Ectodermal cell (in vitro differentiated cells): ENCODE results near the gene ATP6V0C.
A peak's percentile ranks its signal among the peaks of the same experiment; 100 is the strongest.
"Not testable (repeated sequence)": the region's sequence is repeated elsewhere in the genome, so short reads cannot be mapped to it uniquely, and the experiment has no call there.

Source experiments
- H3K27ac ChIP-seq: 2 replicates; pipeline ENCODE4 v1.7.0; 2013; ENCODE audit warnings: mild to moderate bottlenecking, low read depth, low read length; ENCODE audit not compliant: insufficient read depth, poor library complexity, severe bottlenecking
- H3K27me3 ChIP-seq: 2 replicates; pipeline ENCODE4 v1.7.0; 2013; ENCODE audit warnings: mild to moderate bottlenecking, low read length; ENCODE audit not compliant: insufficient read depth, control insufficient read depth, poor library complexity, severe bottlenecking
- H3K36me3 ChIP-seq: one replicate; pipeline ENCODE4 v1.7.0; 2013; ENCODE audit warnings: low read length; ENCODE audit not compliant: control insufficient read depth, insufficient read depth
- H3K4me1 ChIP-seq: one replicate; pipeline ENCODE4 v1.7.0; 2013; ENCODE audit warnings: low read length; ENCODE audit not compliant: control insufficient read depth, insufficient read depth
- H3K4me3 ChIP-seq: 2 replicates; pipeline ENCODE4 v1.7.0; 2013; ENCODE audit warnings: low read depth, low read length, control low read depth; ENCODE audit not compliant: insufficient read depth
- H3K9me3 ChIP-seq: 2 replicates; pipeline ENCODE4 v1.7.0; 2013; ENCODE audit warnings: mild to moderate bottlenecking, low read length, moderate library complexity; ENCODE audit not compliant: control insufficient read depth
- whole genome bisulfite sequencing, 2 experiments: methylation state at CpG; one replicate each; pipeline ENCODE4 v1.1.7; 2013; ENCODE audit warnings: missing lambda C conversion rate in 2 of 2; 5-methylcytosine and 5-hydroxymethylcytosine counted together

Gene ATP6V0C

GRCh38 chr16:2475413-2476344 lies 38.1 kb upstream of the ATP6V0C start:
- no peak overlapping the region for H3K27ac ChIP-seq

GRCh38 chr16:2476345-2476720 lies 37.4 kb upstream of the ATP6V0C start:
- peaks cover 50% of the 10 kb centered on the region for H3K27me3 ChIP-seq
- peak overlapping the region; percentile 70 for H3K4me3 ChIP-seq
- no peak overlapping the region for H3K27ac ChIP-seq
- H3K4me1 ChIP-seq = peaks cover 17% of the 10 kb centered on the region
- no peaks in the 10 kb centered on the region for H3K9me3 ChIP-seq
- H3K36me3 ChIP-seq = no peaks in the 10 kb centered on the region
- 92 to 96% methylated on average over 9 of the region's 9 CpGs for WGBS, 2 experiments

More at GRCh38 chr16:2475413-2476344, 38.1 kb upstream of the ATP6V0C start:
- Histone ChIP-seq H3K27me3 (peaks cover 57% of the 10 kb centered on the region), H3K36me3 (no peaks in the 10 kb centered on the region), H3K9me3 (no peaks in the 10 kb centered on the region), H3K4me3 (peak overlapping the region; percentile 70), H3K4me1 (peaks cover 22% of the 10 kb centered on the region)
- 13% methylated on average over 55 of the region's 55 CpGs for WGBS, 2 experiments

GRCh38 chr16:2476741-2477140 lies 37.0 kb upstream of the ATP6V0C start:
- no peak overlapping the region for H3K27ac ChIP-seq
- peaks cover 46% of the 10 kb centered on the region for H3K27me3 ChIP-seq
- H3K9me3 ChIP-seq = no peaks in the 10 kb centered on the region
- no peaks in the 10 kb centered on the region for H3K36me3 ChIP-seq
- 96 to 99% methylated on average over 3 of the region's 3 CpGs for WGBS, 2 experiments
- H3K4me1 ChIP-seq = peaks cover 17% of the 10 kb centered on the region
- H3K4me3 ChIP-seq = no peak overlapping the region

- peaks cover 12% of the 10 kb centered on the region for H3K4me1 ChIP-seq
- H3K36me3 ChIP-seq = no peaks in the 10 kb centered on the region
- WGBS, 2 experiments = 90 to 93% methylated on average over 3 of the region's 3 CpGs
- peaks cover 40% of the 10 kb centered on the region for H3K27me3 ChIP-seq
- H3K4me3 ChIP-seq = no peak overlapping the region
- no peak overlapping the region for H3K27ac ChIP-seq
- no peaks in the 10 kb centered on the region for H3K9me3 ChIP-seq
Observed at GRCh38 chr16:2477327-2477726, 36.4 kb upstream of the ATP6V0C start.

- peaks cover 10% of the 10 kb centered on the region for H3K4me1 ChIP-seq
- no peaks in the 10 kb centered on the region for H3K36me3 ChIP-seq
- peaks cover 31% of the 10 kb centered on the region for H3K27me3 ChIP-seq
- no peaks in the 10 kb centered on the region for H3K9me3 ChIP-seq
- WGBS, 2 experiments = 92 to 93% methylated on average over 8 of the region's 8 CpGs
- no peak overlapping the region for H3K4me3 ChIP-seq
- H3K27ac ChIP-seq = no peak overlapping the region
Observed at GRCh38 chr16:2478279-2478678, 35.5 kb upstream of the ATP6V0C start.

- not testable (repeated sequence) for H3K36me3 ChIP-seq, H3K9me3 ChIP-seq, H3K27ac ChIP-seq, H3K4me3 ChIP-seq, H3K4me1 ChIP-seq
- WGBS, 2 experiments = 89 to 95% methylated on average over 10 of the region's 10 CpGs
- peaks cover 17% of the 10 kb centered on the region for H3K27me3 ChIP-seq
Observed at GRCh38 chr16:2479996-2480395, 33.8 kb upstream of the ATP6V0C start.

- whole genome bisulfite sequencing, 2 experiments = 93 to 94% methylated on average over 12 of the region's 12 CpGs
- Histone ChIP-seq H3K27me3 (peaks cover 9% of the 10 kb centered on the region), H3K36me3 (no peaks in the 10 kb centered on the region), H3K4me3 (no peak overlapping the region), H3K4me1 (peaks cover 3% of the 10 kb centered on the region), H3K9me3 (no peaks in the 10 kb centered on the region), H3K27ac (no peak overlapping the region)
Observed at GRCh38 chr16:2480948-2481347, 32.8 kb upstream of the ATP6V0C start.

- peaks cover 2% of the 10 kb centered on the region for H3K27me3 ChIP-seq
Observed at GRCh38 chr16:2481676-2482075, 32.1 kb upstream of the ATP6V0C start.

GRCh38 chr16:2482249-2482648 lies 31.5 kb upstream of the ATP6V0C start:
- 93% methylated on average over 13 of the region's 13 CpGs for WGBS, 2 experiments
- Histone ChIP-seq H3K27ac (no peak overlapping the region), H3K27me3 (no peaks in the 10 kb centered on the region), H3K4me1 (peaks cover 4% of the 10 kb centered on the region), H3K36me3 (no peaks in the 10 kb centered on the region), H3K4me3 (no peak overlapping the region), H3K9me3 (no peaks in the 10 kb centered on the region)

More at GRCh38 chr16:2481676-2482075, 32.1 kb upstream of the ATP6V0C start:
- WGBS, 2 experiments = 82 to 83% methylated on average over 7 of the region's 7 CpGs
- Histone ChIP-seq H3K36me3 (no peaks in the 10 kb centered on the region), H3K9me3 (no peaks in the 10 kb centered on the region), H3K27ac (no peak overlapping the region), H3K4me3 (no peak overlapping the region), H3K4me1 (no peaks in the 10 kb centered on the region)

GRCh38 chr16:2482708-2483534 lies 30.8 kb upstream of the ATP6V0C start:
- no peak overlapping the region for H3K4me3 ChIP-seq

More at GRCh38 chr16:2482708-2483534, 30.8 kb upstream of the ATP6V0C start:
- no peak overlapping the region for H3K27ac ChIP-seq
- H3K27me3 ChIP-seq = no peaks in the 10 kb centered on the region
- H3K36me3 ChIP-seq = no peaks in the 10 kb centered on the region
- peaks cover 4% of the 10 kb centered on the region for H3K4me1 ChIP-seq
- 90 to 91% methylated on average over 32 of the region's 32 CpGs for WGBS, 2 experiments
- H3K9me3 ChIP-seq = no peaks in the 10 kb centered on the region
